Vagina (tissue), 2 donors: Measurements from ENCODE around the gene NF2. TPM values are rescaled to one million over a fixed set of nuclear protein-coding genes. Genes with fewer than 3 reads are reported as not detected.

Source experiments
- DNase-seq, 2 donors: peaks; one replicate each; pipeline ENCODE4 v3.0.0-alpha.2; 2017; ENCODE audit errors: extremely low spot score in 2 of 2
- H3K27ac ChIP-seq: fragments of 200-600 bp; sonication (generic); one replicate; pipeline ENCODE4 v1.5.1; 2019
- H3K27me3 ChIP-seq: fragments of 200-600 bp; sonication (generic); one replicate; pipeline ENCODE4 v1.5.1; 2019
- H3K36me3 ChIP-seq, 2 donors: fragments of 200-600 bp; sonication (generic); one replicate each; pipeline ENCODE4 v1.5.1; 2017 to 2019
- H3K4me1 ChIP-seq: fragments of 200-600 bp; sonication (generic); one replicate; pipeline ENCODE4 v1.5.1; 2019
- H3K4me3 ChIP-seq, 2 donors: fragments of 200-600 bp; sonication (generic); 1 replicate in 1 of 2; 2 replicates in 1 of 2; pipeline ENCODE4 v1.5.1; 2016 to 2019
- H3K9me3 ChIP-seq: fragments of 200-600 bp; sonication (generic); one replicate; pipeline ENCODE4 v1.5.1; 2019
- POLR2A ChIP-seq, 2 donors: fragments of 450-650 bp; IDR thresholded peaks; one replicate each; pipeline ENCODE4 v1.6.1; 2017; ENCODE audit warnings: antibody characterized with exemption in 2 of 2, mild to moderate bottlenecking in 2 of 2, moderate library complexity in 2 of 2
- POLR2AphosphoS5 ChIP-seq, 2 donors: sonication (generic); formaldehyde crosslinking; IDR thresholded peaks; one replicate each; pipeline ENCODE4 v1.9.0; 2017; ENCODE audit warnings: antibody characterized with exemption in 2 of 2, mild to moderate bottlenecking in 2 of 2, low read depth in 1 of 2; ENCODE audit not compliant: insufficient read depth in 1 of 2
- intact Hi-C: fragments of 100-400 bp; cut with DNase I; formaldehyde crosslinking; loops from one replicate; pipeline ENCODE4 v1.15.1; 2023
- total RNA-seq: library from RNA; depleted of rRNA; stranded (reverse); fragments of >200 nt; gene quantifications from one replicate; pipeline ENCODE4 v1.2.3, GENCODE V29; 2016
- TF ChIP-seq, protein P1 (sequence below), 3 experiments: fragments of 450-650 bp in 2 of 3; fragments of 200-600 bp in 1 of 3; sonication (generic) in 1 of 3; IDR thresholded peaks; one replicate each; pipeline ENCODE4 v1.5.1; 2017 to 2019; ENCODE audit warnings: antibody characterized with exemption in 3 of 3, mild to moderate bottlenecking in 2 of 3, moderate library complexity in 2 of 3

Gene NF2
- total RNA-seq, 1 donor from 2014 or later = 15.7 TPM

DNA sequence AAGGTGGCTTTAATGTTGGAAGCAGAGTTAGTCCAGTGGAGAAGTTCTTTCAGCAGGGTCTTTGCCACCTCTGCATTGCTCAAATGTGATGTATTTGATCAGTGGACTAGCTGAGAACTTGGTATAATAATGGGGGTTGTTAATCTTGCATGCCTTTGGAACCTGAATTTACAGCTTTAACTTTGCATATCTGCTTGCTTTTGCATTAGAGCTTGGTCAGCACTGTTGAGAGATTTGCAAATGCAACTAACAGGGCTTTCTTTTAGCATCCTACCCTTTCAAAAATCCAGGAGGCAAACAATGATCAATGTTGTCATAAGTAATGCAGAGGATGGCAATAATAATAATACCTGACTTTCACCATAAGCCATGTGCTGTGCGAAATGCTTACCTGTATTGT lies 48.2 kb downstream of the NF2 start:
- TF ChIP-seq POLR2AphosphoS5 (IDR thresholded peaks at IDR 0.05; ENCODE audit: insufficient read depth in 1 of 2, low read depth in 1 of 2) (no peak), POLR2A (IDR thresholded peaks at IDR 0.05) (no peak)
- TF ChIP-seq, protein P1, sequence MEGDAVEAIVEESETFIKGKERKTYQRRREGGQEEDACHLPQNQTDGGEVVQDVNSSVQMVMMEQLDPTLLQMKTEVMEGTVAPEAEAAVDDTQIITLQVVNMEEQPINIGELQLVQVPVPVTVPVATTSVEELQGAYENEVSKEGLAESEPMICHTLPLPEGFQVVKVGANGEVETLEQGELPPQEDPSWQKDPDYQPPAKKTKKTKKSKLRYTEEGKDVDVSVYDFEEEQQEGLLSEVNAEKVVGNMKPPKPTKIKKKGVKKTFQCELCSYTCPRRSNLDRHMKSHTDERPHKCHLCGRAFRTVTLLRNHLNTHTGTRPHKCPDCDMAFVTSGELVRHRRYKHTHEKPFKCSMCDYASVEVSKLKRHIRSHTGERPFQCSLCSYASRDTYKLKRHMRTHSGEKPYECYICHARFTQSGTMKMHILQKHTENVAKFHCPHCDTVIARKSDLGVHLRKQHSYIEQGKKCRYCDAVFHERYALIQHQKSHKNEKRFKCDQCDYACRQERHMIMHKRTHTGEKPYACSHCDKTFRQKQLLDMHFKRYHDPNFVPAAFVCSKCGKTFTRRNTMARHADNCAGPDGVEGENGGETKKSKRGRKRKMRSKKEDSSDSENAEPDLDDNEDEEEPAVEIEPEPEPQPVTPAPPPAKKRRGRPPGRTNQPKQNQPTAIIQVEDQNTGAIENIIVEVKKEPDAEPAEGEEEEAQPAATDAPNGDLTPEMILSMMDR (IDR thresholded peaks at IDR 0.05) = no peak
- no peak overlapping the region for H3K4me3 ChIP-seq
- H3K36me3 ChIP-seq = peaks cover 0 to 9% of the 10 kb centered on the region in 2 donors
- DNase-seq = no peak
- intact Hi-C loops = no loop called here
- no peaks in the 10 kb centered on the region for H3K4me1 ChIP-seq
- H3K9me3 ChIP-seq = no peaks in the 10 kb centered on the region
- H3K27ac ChIP-seq = no peak overlapping the region
- H3K27me3 ChIP-seq = no peaks in the 10 kb centered on the region

DNA sequence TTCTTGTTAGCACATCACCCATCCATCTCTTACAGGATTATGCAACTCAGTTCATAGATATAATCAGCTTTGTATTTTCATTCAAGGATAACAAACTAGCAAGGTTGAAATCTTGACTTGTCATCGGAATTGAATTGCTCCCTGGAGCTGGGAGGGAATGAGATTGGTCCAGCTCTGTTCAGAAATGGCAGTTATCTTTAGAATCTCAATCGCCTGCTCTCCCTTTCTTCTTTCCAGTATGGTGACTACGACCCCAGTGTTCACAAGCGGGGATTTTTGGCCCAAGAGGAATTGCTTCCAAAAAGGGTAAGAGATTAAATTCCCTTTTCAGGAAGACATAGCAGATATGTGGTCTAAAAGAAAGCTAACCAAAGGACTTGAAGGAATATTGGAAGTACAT lies 51.0 kb downstream of the NF2 start:
- DNase-seq = no peak
- no peaks in the 10 kb centered on the region for H3K4me1 ChIP-seq
- peaks cover 0 to 17% of the 10 kb centered on the region in 2 donors for H3K36me3 ChIP-seq
- no peaks in the 10 kb centered on the region for H3K27me3 ChIP-seq
- intact Hi-C loops = no loop called here
- no peak overlapping the region for H3K4me3 ChIP-seq
- TF ChIP-seq, protein P1 (IDR thresholded peaks at IDR 0.05) = no peak
- TF ChIP-seq POLR2AphosphoS5 (IDR thresholded peaks at IDR 0.05; ENCODE audit: insufficient read depth in 1 of 2, low read depth in 1 of 2) (no peak), POLR2A (IDR thresholded peaks at IDR 0.05) (no peak)
- H3K27ac ChIP-seq = no peak overlapping the region
- H3K9me3 ChIP-seq = no peaks in the 10 kb centered on the region

DNA sequence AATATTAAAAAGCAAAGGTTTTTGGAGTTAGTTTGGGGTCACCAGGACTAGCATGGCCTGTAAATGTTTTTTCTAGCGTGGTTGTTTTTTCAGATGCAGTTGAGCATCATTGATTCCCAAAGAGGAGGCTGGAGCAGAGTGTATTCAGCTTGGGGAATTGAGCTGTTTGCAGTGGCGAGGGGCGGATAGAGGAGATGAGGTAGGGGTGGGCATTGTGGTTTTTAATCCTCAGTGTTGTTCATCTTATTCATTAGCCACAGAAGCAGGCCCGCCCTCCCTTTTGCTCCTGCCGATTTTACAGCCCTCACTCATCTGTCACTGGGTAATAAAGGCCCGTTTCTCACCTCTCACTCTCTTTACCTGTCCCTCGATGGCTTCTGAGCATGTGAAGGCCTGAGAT lies 51.4 kb downstream of the NF2 start:
- Histone ChIP-seq H3K9me3 (no peaks in the 10 kb centered on the region), H3K27me3 (no peaks in the 10 kb centered on the region), H3K4me3 (no peak overlapping the region), H3K4me1 (no peaks in the 10 kb centered on the region), H3K27ac (no peak overlapping the region), H3K36me3 (peaks cover 0 to 17% of the 10 kb centered on the region in 2 donors)
- TF ChIP-seq POLR2A (IDR thresholded peaks at IDR 0.05) = no peak
- TF ChIP-seq, protein P1 (IDR thresholded peaks at IDR 0.05) = no peak
- TF ChIP-seq POLR2AphosphoS5 (IDR thresholded peaks at IDR 0.05; ENCODE audit: insufficient read depth in 1 of 2, low read depth in 1 of 2) = no peak
- DNase-seq = no peak
- intact Hi-C loops = no loop called here

DNA sequence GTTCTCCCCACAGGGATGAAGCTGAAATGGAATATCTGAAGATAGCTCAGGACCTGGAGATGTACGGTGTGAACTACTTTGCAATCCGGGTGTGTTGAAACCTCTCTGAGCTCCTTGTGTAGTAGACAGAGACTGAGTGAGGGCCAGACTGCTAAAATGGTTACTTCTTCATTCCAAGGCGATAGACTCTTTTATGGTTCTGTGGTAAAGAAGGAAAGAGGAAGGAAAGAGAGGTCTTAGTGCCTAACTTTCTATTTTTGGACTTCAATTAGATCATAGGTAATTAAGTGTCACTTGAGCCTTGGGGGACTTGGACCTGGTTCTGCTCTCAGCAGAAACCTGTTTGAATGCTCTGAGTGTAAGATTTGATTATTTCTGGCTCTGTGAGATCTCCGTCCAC lies 54.7 kb downstream of the NF2 start:
- H3K4me1 ChIP-seq = peaks cover 13% of the 10 kb centered on the region
- H3K36me3 ChIP-seq = peaks cover 0 to 21% of the 10 kb centered on the region in 2 donors
- intact Hi-C loops = no loop called here
- H3K4me3 ChIP-seq = no peak overlapping the region
- H3K27me3 ChIP-seq = no peaks in the 10 kb centered on the region
- H3K27ac ChIP-seq = no peak overlapping the region
- H3K9me3 ChIP-seq = no peaks in the 10 kb centered on the region
- TF ChIP-seq POLR2AphosphoS5 (IDR thresholded peaks at IDR 0.05; ENCODE audit: insufficient read depth in 1 of 2, low read depth in 1 of 2) (no peak), POLR2A (IDR thresholded peaks at IDR 0.05) (no peak)
- TF ChIP-seq, protein P1 (IDR thresholded peaks at IDR 0.05) = no peak
- DNase-seq = no peak

DNA sequence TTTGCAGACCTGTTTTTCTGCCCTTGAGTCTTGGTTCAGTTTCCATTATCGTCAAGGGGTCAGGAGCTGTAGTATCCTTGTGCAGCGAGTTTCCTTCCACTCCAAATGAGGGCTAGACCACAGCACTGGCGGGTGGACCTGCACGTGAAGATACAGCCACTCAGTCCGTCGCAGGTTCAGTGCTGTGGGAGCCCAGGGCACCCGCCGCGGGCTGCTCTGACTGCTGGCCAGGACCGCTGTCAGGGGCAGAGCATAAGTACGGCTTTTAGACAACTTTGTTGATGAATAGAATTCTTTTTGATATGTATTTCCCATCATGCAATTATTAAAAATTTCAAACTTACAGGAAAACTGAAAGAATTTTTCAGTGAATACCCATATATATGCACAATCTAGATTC lies 56.6 kb downstream of the NF2 start:
- Histone ChIP-seq H3K36me3 (peaks cover 0 to 17% of the 10 kb centered on the region in 2 donors), H3K27ac (no peak overlapping the region), H3K27me3 (no peaks in the 10 kb centered on the region), H3K4me1 (peaks cover 13% of the 10 kb centered on the region), H3K4me3 (no peak overlapping the region), H3K9me3 (no peaks in the 10 kb centered on the region)
- intact Hi-C loops = no loop called here
- no peak for DNase-seq
- TF ChIP-seq POLR2A (IDR thresholded peaks at IDR 0.05) (no peak), POLR2AphosphoS5 (IDR thresholded peaks at IDR 0.05; ENCODE audit: insufficient read depth in 1 of 2, low read depth in 1 of 2) (no peak)
- TF ChIP-seq, protein P1 (IDR thresholded peaks at IDR 0.05) = no peak
